Epithelial cell of esophagus (primary cell): ENCODE data around the gene CHAF1A.

Experiments
- DNase-seq: peaks from one replicate; pipeline ENCODE4 v3.0.0; 2010; ENCODE audit warnings: low read depth
- H3K4me3 ChIP-seq: 2 replicates; pipeline ENCODE4 v1.5.1; 2011; ENCODE audit warnings: mild to moderate bottlenecking, low read length, control low read depth
- CTCF ChIP-seq: IDR thresholded peaks from 2 replicates; pipeline ENCODE4 v1.5.1; 2011; ENCODE audit warnings: low read depth, mild to moderate bottlenecking, low read length, control low read depth, inconsistent platforms; ENCODE audit not compliant: insufficient read depth; ENCODE audit errors: missing control alignments

Gene CHAF1A

GRCh38 chr19:4358709-4359626 is 43.5 kb upstream of the CHAF1A start:
- no peak overlapping the region for H3K4me3 ChIP-seq
- no peak for DNase-seq
- TF ChIP-seq CTCF, result no peak

GRCh38 chr19:4359627-4360000 is 42.8 kb upstream of the CHAF1A start:
- no peak for DNase-seq

GRCh38 chr19:4360081-4360569 is 42.3 kb upstream of the CHAF1A start:
- TF ChIP-seq CTCF, result no peak
- no peak for DNase-seq
- no peak overlapping the region for H3K4me3 ChIP-seq

More at GRCh38 chr19:4359627-4360000, 42.8 kb upstream of the CHAF1A start:
- no peak overlapping the region for H3K4me3 ChIP-seq
- no peak for TF ChIP-seq CTCF

GRCh38 chr19:4360641-4361151 is 41.7 kb upstream of the CHAF1A start:
- no peak for DNase-seq
- H3K4me3 ChIP-seq, result no peak overlapping the region
- TF ChIP-seq CTCF, result no peak

- no peak overlapping the region for H3K4me3 ChIP-seq
- TF ChIP-seq CTCF, result no peak
- DNase-seq, result no peak
Measured at GRCh38 chr19:4361152-4362046, 41.0 kb upstream of the CHAF1A start.

GRCh38 chr19:4362101-4362828 is 40.2 kb upstream of the CHAF1A start:
- DNase-seq, result no peak
- no peak overlapping the region for H3K4me3 ChIP-seq
- no peak for TF ChIP-seq CTCF
